HG02973 (cell line): ENCODE results near the gene MAGEB3.
"Not testable (repeated sequence)": the region's sequence is repeated elsewhere in the genome, so short reads cannot be mapped to it uniquely, and the experiment has no call there.

ENCODE experiments used
- ATAC-seq: cut with Tn5 transposase; IDR thresholded peaks from one replicate; pipeline ENCODE4 v1.9.1; 2021; ENCODE audit warnings: moderate library complexity; ENCODE audit not compliant: unreplicated experiment

Gene MAGEB3

GRCh38 chrX:30230395-30230794 is at the start of gene MAGEB3:
TSS of gene MAGEB3 (plus strand) at chrX:30230657. CDS start at chrX:30235925, 5,268 bp downstream.
- no peak for ATAC-seq

GRCh38 chrX:30181353-30181752 is 49.1 kb upstream of the MAGEB3 start:
- ATAC-seq = no peak

GRCh38 chrX:30183554-30183953 is 46.9 kb upstream of the MAGEB3 start:
- ATAC-seq = no peak

GRCh38 chrX:30190426-30190825 is 40.0 kb upstream of the MAGEB3 start:
- ATAC-seq = no peak

GRCh38 chrX:30193910-30194309 is 36.5 kb upstream of the MAGEB3 start:
- not testable (repeated sequence) for ATAC-seq

GRCh38 chrX:30196322-30196721 is 34.1 kb upstream of the MAGEB3 start:
- ATAC-seq = no peak

- no peak for ATAC-seq
Measured at GRCh38 chrX:30212172-30212571, 18.3 kb upstream of the MAGEB3 start.

- ATAC-seq = no peak
Measured at GRCh38 chrX:30215357-30215843, 15.1 kb upstream of the MAGEB3 start, which contains the start of gene MAGEB2. TSS of gene MAGEB2 (plus strand) at chrX:30215563. CDS start at chrX:30218581, 3,018 bp downstream.

- no peak for ATAC-seq
Measured at GRCh38 chrX:30217465-30217864, 13.0 kb upstream of the MAGEB3 start.

- no peak for ATAC-seq
Measured at GRCh38 chrX:30219372-30219771, 11.1 kb upstream of the MAGEB3 start.

- ATAC-seq = no peak
Measured at GRCh38 chrX:30220661-30221060, 9.8 kb upstream of the MAGEB3 start.

GRCh38 chrX:30224536-30224935 is 5.9 kb upstream of the MAGEB3 start:
- ATAC-seq = no peak

GRCh38 chrX:30228526-30228925 is 1.9 kb upstream of the MAGEB3 start:
- ATAC-seq = no peak

GRCh38 chrX:30241724-30242415 is 11.4 kb downstream of the MAGEB3 start, which contains the start of gene MAGEB4:
TSS of gene MAGEB4 (plus strand) at chrX:30242000. CDS start at chrX:30242136, 136 bp downstream.
- no peak for ATAC-seq

- no peak for ATAC-seq
Measured at GRCh38 chrX:30246769-30247489, 16.5 kb downstream of the MAGEB3 start, which contains the start of gene MAGEB1. TSS of gene MAGEB1 (plus strand) at chrX:30247146. CDS start at chrX:30250494, 3,348 bp downstream.

- no peak for ATAC-seq
Measured at GRCh38 chrX:30248854-30249253, 18.4 kb downstream of the MAGEB3 start.

- peak; percentile 56 for ATAC-seq
Measured at GRCh38 chrX:30253257-30253656, 22.8 kb downstream of the MAGEB3 start.

- ATAC-seq = no peak
Measured at GRCh38 chrX:30259927-30260326, 29.5 kb downstream of the MAGEB3 start.

- no peak for ATAC-seq
Measured at GRCh38 chrX:30261012-30261411, 30.6 kb downstream of the MAGEB3 start.

GRCh38 chrX:30262763-30263162 is 32.3 kb downstream of the MAGEB3 start:
- ATAC-seq = no peak

GRCh38 chrX:30270639-30271038 is 40.2 kb downstream of the MAGEB3 start:
- no peak for ATAC-seq

GRCh38 chrX:30275498-30275897 is 45.0 kb downstream of the MAGEB3 start:
- no peak for ATAC-seq
